ENCODE measurements around the gene GNL2. TPM values are rescaled to one million over a fixed set of nuclear protein-coding genes. Genes with fewer than 3 reads are reported as not detected.

Gene GNL2
- total RNA-seq (2022; extraction: Qiagen RNA extraction): 49.6 to 67.9 TPM (median 52.4 TPM) in 5 replicates

DNA sequence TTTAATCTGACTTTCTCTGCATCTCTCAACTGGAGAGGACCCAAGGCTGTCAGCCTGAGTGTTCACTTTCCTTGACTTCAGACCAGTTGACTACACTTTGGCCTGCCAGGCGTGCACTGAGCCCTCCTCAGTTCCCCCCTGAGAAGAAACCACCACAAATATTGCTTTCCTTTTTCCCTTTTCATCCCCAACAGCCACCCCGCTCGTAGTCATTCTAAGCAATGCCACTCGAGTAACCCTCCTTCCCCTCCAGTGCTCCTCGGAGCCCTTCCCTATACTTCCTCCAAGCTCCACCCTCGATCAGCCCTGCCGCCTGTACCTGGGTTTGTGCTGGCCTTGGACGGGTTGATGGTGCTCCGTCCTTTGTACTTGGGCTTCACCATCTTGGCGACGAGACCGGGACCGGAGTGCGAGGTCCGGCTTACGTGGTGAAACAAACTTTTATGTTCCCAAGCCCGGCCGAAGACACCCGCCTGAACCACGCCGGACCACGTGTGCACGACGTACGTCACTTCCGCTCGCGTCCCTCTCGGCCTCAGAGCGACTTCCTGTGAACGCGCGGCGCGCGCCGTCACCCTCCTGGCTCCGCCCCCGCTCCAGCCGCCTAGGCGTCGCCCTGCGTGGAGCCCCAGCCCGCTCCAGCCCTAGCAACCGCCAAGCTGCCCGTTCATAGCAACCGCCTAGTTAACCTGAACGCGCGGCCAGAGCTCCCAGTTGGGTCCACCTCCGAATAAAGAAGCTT, at the start of gene GNL2:
TSS of gene GNL2 (minus strand) at position 498 of the 742 bp plus-strand sequence. CDS start at position 383, 115 bp downstream.

DNA sequence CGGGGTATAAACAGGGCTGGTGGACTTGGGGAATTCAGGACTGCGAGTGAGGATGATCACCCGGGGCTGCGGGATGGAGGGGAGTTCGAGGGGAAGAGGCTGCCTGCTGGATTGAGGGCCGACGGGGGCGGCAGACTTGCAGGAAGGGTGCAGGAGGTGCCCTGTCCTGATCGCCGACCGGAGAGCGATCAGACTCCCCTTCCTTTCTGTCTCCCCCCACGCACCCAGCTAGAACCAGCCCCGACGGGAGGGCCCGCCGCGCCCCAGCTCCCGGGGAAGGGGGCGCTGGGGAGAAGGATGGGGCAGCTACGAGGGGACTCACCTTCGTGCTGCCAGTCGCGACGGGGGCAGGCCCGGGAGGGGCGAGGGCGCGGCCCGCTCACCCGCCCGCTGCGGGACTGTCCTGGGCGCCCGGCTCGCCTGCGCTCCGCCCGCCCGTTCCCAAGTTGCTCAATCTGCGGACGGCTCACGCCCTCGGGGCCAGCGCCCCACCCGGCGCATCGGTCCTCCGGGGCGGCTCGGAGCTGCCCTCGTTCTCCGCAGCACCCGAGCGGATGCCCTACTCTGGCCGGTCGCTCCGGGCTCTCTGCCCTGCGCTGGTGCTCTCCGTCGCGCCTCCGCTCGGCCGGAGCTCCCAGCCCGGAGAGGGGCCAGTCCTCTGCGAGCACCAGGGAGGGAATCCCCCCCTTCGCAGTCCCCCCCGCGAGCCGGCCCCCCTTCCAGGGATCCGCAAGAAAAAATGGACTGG, 38.7 kb upstream of the GNL2 start, which contains the start of gene RSPO1:
TSS of gene RSPO1 (minus strand) at position 649 of the 748 bp plus-strand sequence. CDS start 5,231 bp downstream, outside the sequence.

DNA sequence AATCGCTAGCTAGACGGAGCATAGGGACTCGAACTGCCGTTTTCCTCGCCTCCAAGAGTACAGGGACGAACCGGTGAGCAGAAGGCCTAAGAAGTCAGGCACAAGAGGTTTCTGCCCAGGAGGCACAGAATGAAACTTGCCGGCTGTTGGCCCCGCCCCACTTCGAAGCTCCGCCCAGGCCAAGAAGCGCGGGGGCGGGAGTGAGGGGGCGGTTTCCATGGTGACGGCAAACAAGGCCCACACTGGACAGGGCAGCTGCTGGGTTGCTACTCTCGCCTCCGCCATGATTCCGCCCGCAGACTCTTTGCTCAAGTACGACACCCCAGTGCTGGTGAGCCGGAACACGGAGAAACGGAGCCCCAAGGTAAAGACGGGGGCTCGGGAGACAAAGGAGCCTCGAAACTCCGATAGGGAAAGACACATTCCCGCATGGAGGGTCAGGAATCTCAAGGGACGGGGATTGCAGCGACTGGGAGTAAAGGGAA, 39.0 kb downstream of the GNL2 start, which contains the start of gene DNALI1:
TSS of gene DNALI1 (plus strand) at position 229 of the 485 bp plus-strand sequence. CDS start at position 284, 55 bp downstream.

DNA sequence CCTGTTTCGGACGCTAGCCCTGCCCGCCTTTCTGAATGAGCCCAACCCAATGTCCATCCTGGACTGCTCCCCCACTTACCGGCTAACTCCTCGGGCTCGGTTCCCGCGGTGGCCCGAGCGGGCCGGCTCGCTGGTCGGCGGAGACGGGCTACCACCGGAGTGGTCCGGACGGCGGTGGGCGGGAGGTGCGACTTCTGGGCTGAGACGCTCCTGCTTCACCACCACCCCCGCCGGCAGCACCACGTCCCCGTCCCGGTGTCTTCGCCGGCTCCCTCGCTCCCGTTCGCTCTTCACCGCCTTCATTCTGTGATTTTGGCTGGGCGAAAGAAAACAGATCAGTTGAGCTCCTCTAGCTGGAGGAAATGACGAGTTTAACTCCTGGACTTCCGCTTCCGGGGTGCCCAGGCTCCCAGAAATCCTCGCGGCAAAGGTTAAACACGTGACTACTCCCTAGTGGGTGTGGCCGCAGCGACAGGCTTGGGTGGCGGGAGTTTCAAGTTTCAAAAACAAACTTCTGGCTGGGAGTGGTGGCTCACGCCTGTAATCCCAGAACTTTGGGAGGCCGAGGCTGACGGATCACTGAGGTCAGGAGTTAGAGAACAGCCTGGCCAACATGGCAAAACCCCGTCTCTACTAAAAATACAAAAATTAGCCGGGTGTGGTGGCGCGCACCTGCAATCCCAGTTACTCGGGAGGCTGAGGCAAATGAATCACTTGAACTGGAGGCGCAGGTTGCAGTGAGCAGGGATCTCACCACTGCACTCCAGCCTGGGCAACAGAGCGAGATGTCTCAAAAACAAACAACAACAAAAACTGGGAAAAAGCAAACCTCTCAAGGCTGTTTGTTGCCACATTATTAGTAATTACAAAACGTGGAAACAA, 41.6 kb downstream of the GNL2 start, which contains the start of gene SNIP1:
TSS of gene SNIP1 (minus strand) at position 367 of the 882 bp plus-strand sequence. CDS start at position 303, 64 bp downstream.

Other genes with a start within 250 kb of the GNL2 start
- 35.4 to 54.7 TPM (median 46.9 TPM) in 5 replicates for gene ZC3H12A, start 121.4 kb downstream of the GNL2 start, total RNA-seq (2022; extraction: Qiagen RNA extraction)
- 44.8 to 70.2 TPM (median 54.3 TPM) in 5 replicates for gene MEAF6, start 81.2 kb downstream of the GNL2 start, total RNA-seq (2022; extraction: Qiagen RNA extraction)
- 11.0 to 14.8 TPM (median 13.0 TPM) in 5 replicates for gene SNIP1, start 41.6 kb downstream of the GNL2 start, total RNA-seq (2022; extraction: Qiagen RNA extraction)
- 0.05 to 0.16 TPM (median 0.05 TPM) in 3 of 5 replicates, not detected in the others for gene DNALI1, start 39.0 kb downstream of the GNL2 start, total RNA-seq (2022; extraction: Qiagen RNA extraction)
- 0.08 to 0.36 TPM (median 0.13 TPM) in 5 replicates for gene RSPO1, start 39.0 kb upstream of the GNL2 start, total RNA-seq (2022; extraction: Qiagen RNA extraction)
- 47.0 to 53.1 TPM (median 48.4 TPM) in 5 replicates for gene CDCA8, start 96.6 kb upstream of the GNL2 start, total RNA-seq (2022; extraction: Qiagen RNA extraction)
- 1.0 to 1.5 TPM (median 1.1 TPM) in 5 replicates for gene EPHA10, start 169.2 kb upstream of the GNL2 start, total RNA-seq (2022; extraction: Qiagen RNA extraction)
- 23.6 to 25.8 TPM (median 25.4 TPM) in 5 replicates for gene MANEAL, start 197.9 kb upstream of the GNL2 start, total RNA-seq (2022; extraction: Qiagen RNA extraction)
- 33.2 to 68.0 TPM (median 58.3 TPM) in 5 replicates for gene C1orf122, start 211.9 kb upstream of the GNL2 start, total RNA-seq (2022; extraction: Qiagen RNA extraction)
- 12.0 to 18.8 TPM (median 17.6 TPM) in 5 replicates for gene YRDC, start 212.3 kb upstream of the GNL2 start, total RNA-seq (2022; extraction: Qiagen RNA extraction)

Data from A549 treated with Hydrocortisone at 1 μM for 4 hours (cell line).